Heart left ventricle (tissue), 16 donors: ENCODE data around the gene ARHGEF28. TPM values are rescaled to one million over a fixed set of nuclear protein-coding genes. Genes with fewer than 3 reads are reported as not detected.

Source experiments
- ATAC-seq, 4 donors: fragments of 200-7000 bp; cut with Tn5 transposase; one replicate each; pipeline ENCODE4 v1.9.1; 2020 to 2022; ENCODE audit warnings: moderate library complexity in 4 of 4, mild to moderate bottlenecking in 3 of 4, moderate number of reproducible peaks in 1 of 4
- DNase-seq, 5 donors: peaks; one replicate each; pipeline ENCODE4 v3.0.0-alpha.2; 2020
- H3K27ac ChIP-seq, 12 donors: fragments of 200-600 bp; sonication (generic) in 4 of 12; one replicate each; pipeline versions ENCODE4 v1.5.0 to v1.8.0; 2016 to 2022; ENCODE audit warnings: mild to moderate bottlenecking in 2 of 12
- H3K27me3 ChIP-seq, 9 donors: fragments of 200-600 bp; sonication (generic) in 2 of 9; one replicate each; pipeline versions ENCODE4 v1.5.1 to v1.8.0; 2016 to 2022; ENCODE audit warnings: mild to moderate bottlenecking in 3 of 9
- H3K36me3 ChIP-seq, 9 donors: fragments of 200-600 bp; sonication (generic) in 2 of 9; one replicate each; pipeline versions ENCODE4 v1.5.0 to v1.8.0; 2018 to 2022; ENCODE audit warnings: mild to moderate bottlenecking in 2 of 9
- H3K4me1 ChIP-seq, 12 donors: fragments of 200-600 bp; sonication (generic) in 4 of 12; one replicate each; pipeline versions ENCODE4 v1.5.0 to v1.8.0; 2016 to 2022; ENCODE audit warnings: mild to moderate bottlenecking in 3 of 12
- H3K4me3 ChIP-seq, 12 donors: fragments of 200-600 bp; sonication (generic) in 4 of 12; one replicate each; pipeline versions ENCODE4 v1.5.0 to v1.8.0; 2017 to 2022; ENCODE audit warnings: mild to moderate bottlenecking in 9 of 12, moderate library complexity in 4 of 12
- H3K9me3 ChIP-seq, 12 donors: fragments of 200-600 bp; sonication (generic) in 4 of 12; one replicate each; pipeline versions ENCODE4 v1.5.0 to v1.8.0; 2016 to 2022; ENCODE audit warnings: mild to moderate bottlenecking in 1 of 12
- CTCF ChIP-seq, 12 donors: fragments of 200-600 bp; sonication (generic) in 4 of 12; IDR thresholded peaks; one replicate each; pipeline versions ENCODE4 v1.5.0 to v1.8.0; 2018 to 2022; ENCODE audit warnings: antibody characterized with exemption in 12 of 12, mild to moderate bottlenecking in 5 of 12
- POLR2A ChIP-seq, 2 donors: fragments of 450-650 bp; IDR thresholded peaks; one replicate each; pipeline ENCODE4 v1.6.1; 2017; ENCODE audit warnings: antibody characterized with exemption in 2 of 2, mild to moderate bottlenecking in 2 of 2, moderate library complexity in 2 of 2
- WGBS, 4 donors: extraction: QIAGEN DNeasy Blood & Tissue Kit in 2 of 4; methylation state at CpG; one replicate each; pipeline versions ENCODE4 v1.1.5 to v1.1.7; 2013 to 2018; 5-methylcytosine and 5-hydroxymethylcytosine counted together
- intact Hi-C, 10 donors: fragments of 100-400 bp; cut with DNase I; formaldehyde crosslinking; loops; one replicate each; pipeline versions ENCODE4 v1.11.1 to v1.14.2; 2022
- polyA plus RNA-seq, 2 donors: library from polyadenylated mRNA; stranded (reverse); fragments of 200-250 nt; gene quantifications; one replicate each; pipeline ENCODE4 v1.2.3, GENCODE V29; 2013
- total RNA-seq, 9 donors: library from RNA; depleted of rRNA in 2 of 9; stranded (reverse); fragments of >200 nt in 2 of 9; fragmentation: NEBNext Ultra II Directional in 3 of 9; extraction: Animal tissue kit (Norgen Biotek cat#: 25700) in 3 of 9; gene quantifications; one replicate each; pipeline versions ENCODE4 v1.1.0 to v1.2.4, GENCODE V29; 2016 to 2023
- donor health status: ischemic (EF 13 %, LVEDD 7.1; RV severe dilation, severe dysfunction).
- donor health status: healthy with polysubstance abuse.
- donor health status: DM: no; HTN: yes; CAD: no.
- donor health status: DM: no; HTN: no; CAD: no.
- donor health status: ischemic (EF 25% LVEDD 6.9; RV normal size, moderate dysfunction).
- donor health status: ischemic (EF 25% LVEDD 5.7; RV mildly dilated, moderate dysfunction).
- donor health status: healthy.
- donor health status: DM: yes; HTN: yes; CAD: no.
- donor health status: ischemic (EF 35%, LVEDD 5.7; RV mildly dilated, moderate dysfunction).
- donor health status: nonischemic (EF 11% LVEDD 7.7; RV severe dilation, severe dysfunction).
- donor health status: DM: yes; HTN: yes; CAD: no.
- donor health status: PGD.
- donor health status: ischemic (EF 29% LVEDD 5.4; RV normal size, mild dysfunction).
- donor health status: nonischemic (EF 23%, LVEDD 6.1; RV moderate dilation, normal function).

The ARHGEF28 gene
- total and polyA plus RNA-seq, 11 donors: 0.51 to 7.7 (median 1.7) TPM

- DNase-seq: no peak
- Histone ChIP-seq H3K9me3 (no peaks in the 10 kb centered on the region), H3K4me1 (no peaks in the 10 kb centered on the region), H3K36me3 (no peaks in the 10 kb centered on the region), H3K4me3 (no peak overlapping the region), H3K27ac (no peak overlapping the region), H3K27me3 (no peaks in the 10 kb centered on the region)
- no peak for TF ChIP-seq POLR2A (IDR thresholded peaks at IDR 0.05)
- no peak for TF ChIP-seq CTCF (IDR thresholded peaks at IDR 0.05)
- ATAC-seq: no peak
- whole genome bisulfite sequencing, 4 donors: 65 to 95% (median 94%) methylated on average over 2 of the region's 2 CpGs
- intact Hi-C loops: loop anchor here in 1 of 10 donors (10.0 kb wide), 1 partner anchor 82 kb away; no protein-coding TSS in a partner anchor
Observed at GRCh38 chr5:73777192-73777591, 151.2 kb downstream of the ARHGEF28 start.

GRCh38 chr5:73780302-73781080 is 154.5 kb downstream of the ARHGEF28 start:
- Histone ChIP-seq H3K36me3 (no peaks in the 10 kb centered on the region), H3K4me3 (no peak overlapping the region), H3K27ac (no peak overlapping the region), H3K4me1 (peaks cover 0 to 8% (median 0%) of the 10 kb centered on the region in 12 donors), H3K9me3 (no peaks in the 10 kb centered on the region), H3K27me3 (no peaks in the 10 kb centered on the region)
- ATAC-seq: no peak
- peak in 2 of 5 donors; percentile 16 to 19 for DNase-seq
- 71 to 74% (median 73%) methylated on average over 11 of the region's 11 CpGs for WGBS, 4 donors
- TF ChIP-seq POLR2A (IDR thresholded peaks at IDR 0.05) (no peak), CTCF (IDR thresholded peaks at IDR 0.05) (peak in 5 of 12 donors; percentile 12 to 54 (median 36))
- intact Hi-C loops: no loop called here

- Histone ChIP-seq H3K27ac (no peak overlapping the region), H3K9me3 (no peaks in the 10 kb centered on the region), H3K27me3 (no peaks in the 10 kb centered on the region), H3K36me3 (no peaks in the 10 kb centered on the region), H3K4me1 (peaks cover 0 to 8% (median 0%) of the 10 kb centered on the region in 12 donors), H3K4me3 (no peak overlapping the region)
- no peak for ATAC-seq
- no peak for DNase-seq
- intact Hi-C loops: no loop called here
- 86 to 88% (median 87%) methylated on average over 6 of the region's 6 CpGs for WGBS, 4 donors
- TF ChIP-seq POLR2A (IDR thresholded peaks at IDR 0.05) (no peak), CTCF (IDR thresholded peaks at IDR 0.05) (no peak)
Observed at GRCh38 chr5:73781107-73781768, 155.2 kb downstream of the ARHGEF28 start.

GRCh38 chr5:73783828-73784227 is 157.8 kb downstream of the ARHGEF28 start:
- DNase-seq (no peak), ATAC-seq (no peak)
- H3K9me3 ChIP-seq: no peaks in the 10 kb centered on the region
- no peaks in the 10 kb centered on the region for H3K27me3 ChIP-seq
- intact Hi-C loops: no loop called here
- TF ChIP-seq POLR2A (IDR thresholded peaks at IDR 0.05) (no peak), CTCF (IDR thresholded peaks at IDR 0.05) (peak in 9 of 12 donors; percentile 17 to 54 (median 35))
- H3K4me3 ChIP-seq: no peak overlapping the region
- 78 to 100% (median 87%) methylated on average over 1 of the region's 1 CpG for WGBS, 4 donors
- H3K4me1 ChIP-seq: peaks cover 0 to 8% (median 0%) of the 10 kb centered on the region in 12 donors
- no peaks in the 10 kb centered on the region for H3K36me3 ChIP-seq
- no peak overlapping the region for H3K27ac ChIP-seq
